Stimulated activated CD4-positive, alpha-beta T cell treated with anti-CD3 and anti-CD28 coated beads, Interleukin-4, amount 100 ng/mL, for 4 hours (primary cell): Measurements from ENCODE around the gene WDR48.
"Not testable (repeated sequence)": the region's sequence is repeated elsewhere in the genome, so short reads cannot be mapped to it uniquely, and the experiment has no call there.

ENCODE experiments used
- DNase-seq, 2 experiments: peaks; one replicate each; pipeline ENCODE4 v3.0.0-alpha.2; 2020

Gene WDR48

GRCh38 chr3:39051649-39052561 lies at the start of gene WDR48, which contains the start of gene SCN11A:
WDR48 (plus strand) TSS chr3:39052016; CDS start chr3:39052026, 10 bp downstream.
SCN11A (minus strand) TSS chr3:39051944; CDS start chr3:38950362, 101,582 bp downstream.
- DNase-seq: peak; percentile 86 to 91

GRCh38 chr3:39005295-39005694 lies 46.5 kb upstream of the WDR48 start:
- no peak for DNase-seq

GRCh38 chr3:39011191-39011736 lies 40.6 kb upstream of the WDR48 start:
- DNase-seq: no peak

- no peak for DNase-seq
These were observed 38.5 kb upstream of the WDR48 start for GRCh38 chr3:39013289-39013688.

- no peak for DNase-seq
These were observed 37.8 kb upstream of the WDR48 start for GRCh38 chr3:39013921-39014509.

GRCh38 chr3:39015418-39015817 lies 36.4 kb upstream of the WDR48 start:
- no peak for DNase-seq

- no peak for DNase-seq
These were observed 32.5 kb upstream of the WDR48 start for GRCh38 chr3:39019299-39019698.

GRCh38 chr3:39021029-39021428 lies 30.8 kb upstream of the WDR48 start:
- DNase-seq: no peak

- no peak for DNase-seq
These were observed 30.1 kb upstream of the WDR48 start for GRCh38 chr3:39021465-39022285.

- DNase-seq: no peak
These were observed 29.6 kb upstream of the WDR48 start for GRCh38 chr3:39022286-39022630.

GRCh38 chr3:39024497-39024896 lies 27.3 kb upstream of the WDR48 start:
- DNase-seq: no peak

GRCh38 chr3:39025222-39025970 lies 26.4 kb upstream of the WDR48 start:
- no peak for DNase-seq

GRCh38 chr3:39028546-39028945 lies 23.3 kb upstream of the WDR48 start:
- DNase-seq: no peak

GRCh38 chr3:39029556-39029955 lies 22.3 kb upstream of the WDR48 start:
- DNase-seq: no peak

GRCh38 chr3:39038165-39038564 lies 13.7 kb upstream of the WDR48 start:
- DNase-seq: no peak

- no peak for DNase-seq
These were observed 1.8 kb upstream of the WDR48 start for GRCh38 chr3:39050029-39050428.

- no peak for DNase-seq
These were observed 767 bp downstream of the WDR48 start for GRCh38 chr3:39052583-39052982.

- DNase-seq: no peak
These were observed 1.9 kb downstream of the WDR48 start for GRCh38 chr3:39053696-39054095.

GRCh38 chr3:39056151-39056550 lies 4.3 kb downstream of the WDR48 start:
- DNase-seq: no peak

GRCh38 chr3:39061228-39061627 lies 9.4 kb downstream of the WDR48 start:
- not testable (repeated sequence) for DNase-seq

- no peak for DNase-seq
These were observed 10.4 kb downstream of the WDR48 start for GRCh38 chr3:39062180-39062579.

GRCh38 chr3:39063143-39063542 lies 11.3 kb downstream of the WDR48 start:
- DNase-seq: no peak
